Activated CD8-positive, alpha-beta T cell treated with anti-CD3 and anti-CD28 coated beads, Interleukin-2, amount 10 ng/mL, durations not matched to agents 7 days and 5 days (primary cell): ENCODE data around the gene GAST. TPM values are rescaled to one million over a fixed set of nuclear protein-coding genes. Genes with fewer than 3 reads are reported as not detected.

Source experiments
- ATAC-seq: fragments of 150-1000 bp; cut with Tn5 transposase; one replicate; pipeline ENCODE4 v1.10.0; 2021; ENCODE audit warnings: moderate library complexity
- CTCF ChIA-PET: fragments of 350-600 bp; sonication (Branson Sonifier 250); formaldehyde crosslinking; loops from one replicate; lab custom pipeline; 2021; ENCODE audit warnings: antibody characterized with exemption; lab: Charles Lee
- POLR2A ChIA-PET: fragments of 350-600 bp; sonication (Branson Sonifier 250); formaldehyde crosslinking; loops from one replicate; lab custom pipeline; 2021; ENCODE audit warnings: antibody characterized with exemption; lab: Charles Lee
- DNase-seq: peaks from one replicate; pipeline ENCODE4 v3.0.0-alpha.2; 2020
- H3K27ac Mint-ChIP-seq: one replicate; pipeline ENCODE4 v1.8.0; 2021; ENCODE audit warnings: mild to moderate bottlenecking, mixed read lengths
- H3K27me3 Mint-ChIP-seq: one replicate; pipeline ENCODE4 v1.8.0; 2021; ENCODE audit warnings: low read depth, mixed read lengths
- H3K36me3 Mint-ChIP-seq: one replicate; pipeline ENCODE4 v1.8.0; 2021; ENCODE audit warnings: low read depth, mixed read lengths
- H3K4me1 Mint-ChIP-seq: one replicate; pipeline ENCODE4 v1.8.0; 2021; ENCODE audit warnings: low read depth, mixed read lengths
- H3K4me3 Mint-ChIP-seq: one replicate; pipeline ENCODE4 v1.8.0; 2021; ENCODE audit warnings: mild to moderate bottlenecking, mixed read lengths
- H3K9me3 Mint-ChIP-seq: one replicate; pipeline ENCODE4 v1.8.0; 2022; ENCODE audit warnings: mixed read lengths; ENCODE audit not compliant: insufficient read depth
- total RNA-seq, 2 experiments: library from RNA; stranded (reverse); gene quantifications; one replicate each; pipeline ENCODE4 v1.2.3, GENCODE V29; 2021

GAST gene
- total RNA-seq, 2 experiments from 2014 or later, result not detected

DNA sequence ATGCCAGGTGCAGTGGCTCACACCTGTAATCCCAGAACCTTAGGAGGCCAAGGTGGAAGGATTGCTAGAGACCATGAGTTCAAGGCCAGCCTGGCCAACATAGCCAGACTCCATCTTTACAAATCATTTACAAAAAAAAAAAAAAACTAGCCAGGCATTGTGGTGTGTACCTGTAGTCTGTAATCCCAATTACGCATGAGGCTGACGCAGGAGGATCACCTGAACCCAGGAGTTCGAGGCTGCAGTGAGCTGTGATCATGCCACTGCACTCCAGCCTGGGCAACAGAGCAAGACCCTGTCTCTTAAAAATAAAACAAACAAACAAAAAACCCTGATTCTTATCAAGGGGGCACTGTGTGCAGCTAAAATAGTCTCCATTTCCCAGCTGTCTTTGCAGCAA is 39.2 kb downstream of the GAST start:
- ChIA-PET POLR2A (no interaction called here), CTCF (interaction anchor here (1.9 kb wide), 1 partner anchor 14 kb away, joined by 4 read pairs; no protein-coding TSS in a partner anchor)
- Mint-ChIP-seq H3K36me3 (no peaks in the 10 kb centered on the region), H3K4me1 (no peaks in the 10 kb centered on the region), H3K4me3 (no peak overlapping the region), H3K27ac (no peak overlapping the region), H3K27me3 (peaks cover 7% of the 10 kb centered on the region), H3K9me3 (no peaks in the 10 kb centered on the region)
- ATAC-seq (no peak), DNase-seq (no peak)

GRCh38 chr17:41754066-41754465 is 41.9 kb downstream of the GAST start:
- no peak for ATAC-seq
- H3K9me3 Mint-ChIP-seq, result no peaks in the 10 kb centered on the region
- no peak overlapping the region for H3K27ac Mint-ChIP-seq
- CTCF ChIA-PET, result no interaction called here
- POLR2A ChIA-PET, result no interaction called here
- no peak overlapping the region for H3K4me3 Mint-ChIP-seq
- H3K27me3 Mint-ChIP-seq, result peaks cover 3% of the 10 kb centered on the region
- H3K4me1 Mint-ChIP-seq, result no peaks in the 10 kb centered on the region
- no peaks in the 10 kb centered on the region for H3K36me3 Mint-ChIP-seq
- DNase-seq, result no peak

DNA sequence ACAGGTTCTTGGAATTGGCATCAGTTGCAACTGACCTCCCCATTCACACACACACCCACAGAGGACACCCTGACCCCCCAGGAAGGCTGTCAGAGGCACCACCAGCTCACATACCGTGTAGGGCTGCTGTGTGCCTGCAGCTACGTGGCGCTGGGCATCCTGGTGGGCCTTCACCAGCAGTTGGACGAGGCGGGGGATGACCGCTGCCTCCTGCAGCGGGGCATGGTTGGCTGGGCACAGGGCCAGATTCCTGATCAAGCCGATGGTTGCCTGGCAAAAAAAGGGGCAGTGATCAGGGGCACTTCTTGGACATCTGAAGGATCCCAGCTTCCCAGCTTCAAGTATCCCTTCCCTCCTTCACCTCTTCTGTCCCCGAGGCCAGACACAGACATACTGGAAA is 46.5 kb downstream of the GAST start:
- ATAC-seq, result no peak

GRCh38 chr17:41760878-41761277 is 48.7 kb downstream of the GAST start:
- Mint-ChIP-seq H3K27me3 (no peaks in the 10 kb centered on the region), H3K36me3 (no peaks in the 10 kb centered on the region), H3K27ac (no peak overlapping the region), H3K4me3 (no peak overlapping the region), H3K9me3 (no peaks in the 10 kb centered on the region), H3K4me1 (no peaks in the 10 kb centered on the region)
- ATAC-seq (no peak), DNase-seq (no peak)
- ChIA-PET POLR2A (no interaction called here), CTCF (no interaction called here)

More for the DNA sequence above, 46.5 kb downstream of the GAST start:
- no peaks in the 10 kb centered on the region for H3K27me3 Mint-ChIP-seq
- CTCF ChIA-PET, result no interaction called here
- POLR2A ChIA-PET, result no interaction called here
- H3K27ac Mint-ChIP-seq, result no peak overlapping the region
- no peaks in the 10 kb centered on the region for H3K4me1 Mint-ChIP-seq
- no peaks in the 10 kb centered on the region for H3K36me3 Mint-ChIP-seq
- DNase-seq, result no peak
- H3K9me3 Mint-ChIP-seq, result no peaks in the 10 kb centered on the region
- no peak overlapping the region for H3K4me3 Mint-ChIP-seq

DNA sequence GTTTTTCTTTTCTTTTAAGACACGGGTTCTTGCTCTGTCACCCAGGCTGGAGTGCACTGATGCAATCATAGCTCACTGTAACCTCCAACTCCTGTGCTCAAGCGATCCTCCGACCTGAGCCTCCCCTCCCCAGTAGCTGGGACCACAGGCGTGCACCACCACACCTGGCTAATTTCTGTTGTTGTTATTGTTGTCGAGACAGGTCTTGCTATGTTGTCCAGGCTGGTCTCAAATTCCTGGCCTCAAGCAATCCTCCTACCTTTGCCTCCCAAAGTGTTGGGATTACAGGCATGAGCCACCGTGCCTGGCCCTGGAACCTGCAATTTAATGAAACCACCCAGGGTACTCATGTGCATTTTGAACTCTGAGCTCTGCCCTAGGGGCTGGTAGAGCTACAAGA is 50.3 kb downstream of the GAST start:
- no peaks in the 10 kb centered on the region for H3K36me3 Mint-ChIP-seq
- H3K27ac Mint-ChIP-seq, result no peak overlapping the region
- H3K27me3 Mint-ChIP-seq, result no peaks in the 10 kb centered on the region
- ChIA-PET POLR2A (no interaction called here), CTCF (interaction anchor here (0.8 kb wide), 1 partner anchor 24 kb away, joined by 4 read pairs; the partner anchor contains the start of gene JUP)
- no peak for DNase-seq
- H3K4me1 Mint-ChIP-seq, result no peaks in the 10 kb centered on the region
- no peak overlapping the region for H3K4me3 Mint-ChIP-seq
- ATAC-seq, result no peak
- H3K9me3 Mint-ChIP-seq, result no peaks in the 10 kb centered on the region

DNA sequence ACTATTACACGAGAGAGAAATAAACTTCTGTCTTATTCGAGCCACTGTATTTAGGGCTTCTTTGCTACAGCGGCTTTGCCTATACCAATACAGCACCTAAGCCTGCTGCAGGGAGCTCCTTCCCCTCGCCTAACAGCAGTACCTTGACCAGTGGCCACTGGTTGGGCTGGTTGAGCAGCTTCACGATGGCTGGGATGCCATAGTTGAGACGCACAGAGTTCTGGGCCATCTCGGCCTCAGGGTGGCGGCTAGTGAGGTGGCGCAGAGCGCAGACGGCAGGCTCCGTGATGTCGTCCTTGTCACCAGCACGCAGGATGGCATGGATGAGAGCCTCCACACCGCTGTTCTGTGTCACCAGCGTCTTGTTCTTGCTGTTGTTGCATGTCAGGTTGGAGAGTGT is 50.7 kb downstream of the GAST start:
- DNase-seq (no peak), ATAC-seq (no peak)
- ChIA-PET CTCF (interaction anchor here (0.8 kb wide), 1 partner anchor 23 kb away, joined by 4 read pairs; the partner anchor contains the start of gene JUP), POLR2A (no interaction called here)
- no peaks in the 10 kb centered on the region for H3K4me1 Mint-ChIP-seq
- H3K36me3 Mint-ChIP-seq, result no peaks in the 10 kb centered on the region
- H3K4me3 Mint-ChIP-seq, result no peak overlapping the region
- no peak overlapping the region for H3K27ac Mint-ChIP-seq
- H3K9me3 Mint-ChIP-seq, result no peaks in the 10 kb centered on the region
- H3K27me3 Mint-ChIP-seq, result no peaks in the 10 kb centered on the region

- H3K4me1 Mint-ChIP-seq, result no peaks in the 10 kb centered on the region
- no peak for ATAC-seq
- POLR2A ChIA-PET, result no interaction called here
- H3K9me3 Mint-ChIP-seq, result no peaks in the 10 kb centered on the region
- no peak overlapping the region for H3K4me3 Mint-ChIP-seq
- CTCF ChIA-PET, result interaction anchor here (0.8 kb wide), 1 partner anchor 23 kb away, joined by 4 read pairs; the partner anchor contains the start of gene JUP
- H3K27me3 Mint-ChIP-seq, result no peaks in the 10 kb centered on the region
- no peak for DNase-seq
- H3K27ac Mint-ChIP-seq, result no peak overlapping the region
- H3K36me3 Mint-ChIP-seq, result no peaks in the 10 kb centered on the region
Measured at GRCh38 chr17:41763327-41763726, 51.2 kb downstream of the GAST start.

Other genes starting within 250 kb of the GAST start
- not detected for gene KRT32, start 244.9 kb upstream of the GAST start, total RNA-seq
- not detected for gene KRT35, start 231.2 kb upstream of the GAST start, total RNA-seq
- not detected for gene KRT36, start 222.4 kb upstream of the GAST start, total RNA-seq
- not detected for gene KRT13, start 206.7 kb upstream of the GAST start, total RNA-seq
- not detected for gene KRT15, start 193.4 kb upstream of the GAST start, total RNA-seq
- gene KRT19, start 184.0 kb upstream of the GAST start, total RNA-seq, result not detected
- not detected for gene KRT9, start 140.3 kb upstream of the GAST start, total RNA-seq
- gene KRT14, start 125.4 kb upstream of the GAST start, total RNA-seq, result not detected
- gene KRT16, start 99.6 kb upstream of the GAST start, total RNA-seq, result not detected
- not detected for gene KRT17, start 87.8 kb upstream of the GAST start, total RNA-seq
- 100 to 1,000 TPM; 661 to 670 TPM for gene EIF1, start 23.4 kb upstream of the GAST start, total RNA-seq
- gene HAP1, start 22.3 kb downstream of the GAST start, total RNA-seq, result under 1 TPM; 0.08 to 0.11 TPM
- 1 to 10 TPM; 5.2 to 6.0 TPM for gene JUP, start 74.4 kb downstream of the GAST start, total RNA-seq
- 1 to 10 TPM; 2.7 to 3.5 TPM for gene P3H4, start 99.6 kb downstream of the GAST start, total RNA-seq
- gene FKBP10, start 100.7 kb downstream of the GAST start, total RNA-seq, result not detected
- 10 to 100 TPM; 15.7 to 17.8 TPM for gene NT5C3B, start 123.9 kb downstream of the GAST start, total RNA-seq
- not detected for gene KLHL10, start 125.5 kb downstream of the GAST start, total RNA-seq
- 10 to 100 TPM; 12.3 to 13.2 TPM for gene KLHL11, start 153.1 kb downstream of the GAST start, total RNA-seq
- 100 to 1,000 TPM; 177 to 185 TPM for gene ACLY, start 206.6 kb downstream of the GAST start, total RNA-seq
- under 1 TPM; 0.89 to 0.97 TPM for gene ODAD4, start 218.3 kb downstream of the GAST start, total RNA-seq